Mesodermal cell (in vitro differentiated cells): ENCODE measurements around the gene CCDC74A.
"Not testable (repeated sequence)": the region's sequence is repeated elsewhere in the genome, so short reads cannot be mapped to it uniquely, and the experiment has no call there.

Experiments
- H3K27ac ChIP-seq: 2 replicates; pipeline ENCODE4 v1.7.0; 2013; ENCODE audit warnings: mild to moderate bottlenecking, low read depth, low read length, moderate library complexity; ENCODE audit not compliant: severe bottlenecking
- H3K36me3 ChIP-seq: 2 replicates; pipeline ENCODE4 v1.7.1; 2013; ENCODE audit warnings: mild to moderate bottlenecking, low read length, moderate library complexity; ENCODE audit not compliant: control insufficient read depth, insufficient read depth
- H3K4me1 ChIP-seq: one replicate; pipeline ENCODE4 v1.7.1; 2013; ENCODE audit warnings: mild to moderate bottlenecking, low read length; ENCODE audit not compliant: insufficient read depth, control insufficient read depth, poor library complexity, severe bottlenecking
- H3K4me3 ChIP-seq: 2 replicates; pipeline ENCODE4 v1.7.0; 2013; ENCODE audit warnings: low read length, control low read depth, mild to moderate bottlenecking; ENCODE audit not compliant: insufficient read depth, poor library complexity, severe bottlenecking; ENCODE audit errors: extremely low read depth
- H3K9me3 ChIP-seq: 2 replicates; pipeline ENCODE4 v1.7.1; 2013; ENCODE audit warnings: mild to moderate bottlenecking, low read length, moderate library complexity; ENCODE audit not compliant: control insufficient read depth
- WGBS, 2 experiments: methylation state at CpG; one replicate each; pipeline ENCODE4 v1.1.5; 2013; ENCODE audit warnings: missing lambda C conversion rate in 2 of 2; ENCODE audit not compliant: insufficient coverage in 2 of 2; 5-methylcytosine and 5-hydroxymethylcytosine counted together

The CCDC74A gene

GRCh38 chr2:131518531-131518930, 9.2 kb upstream of the CCDC74A start:
- H3K4me1 ChIP-seq, H3K9me3 ChIP-seq, H3K4me3 ChIP-seq, H3K27ac ChIP-seq: not testable (repeated sequence)
- peaks cover 43% of the 10 kb centered on the region for H3K36me3 ChIP-seq
- WGBS, 2 experiments, result 100% methylated on average over 1 of the region's 11 CpGs; no CpG with 5 or more reads in 1 of the 2 experiments

GRCh38 chr2:131519466-131519865, 8.2 kb upstream of the CCDC74A start:
- Histone ChIP-seq H3K9me3 (no peaks in the 10 kb centered on the region), H3K36me3 (peaks cover 36% of the 10 kb centered on the region), H3K4me1 (no peaks in the 10 kb centered on the region)

GRCh38 chr2:131519871-131520470, 7.7 kb upstream of the CCDC74A start:
- peaks cover 34% of the 10 kb centered on the region for H3K36me3 ChIP-seq
- H3K4me1 ChIP-seq, H3K4me3 ChIP-seq, H3K9me3 ChIP-seq, H3K27ac ChIP-seq: not testable (repeated sequence)
- WGBS, 2 experiments, result 96% methylated on average over 8 of the region's 24 CpGs; no CpG with 5 or more reads in 1 of the 2 experiments

More at GRCh38 chr2:131519466-131519865, 8.2 kb upstream of the CCDC74A start:
- no peak overlapping the region for H3K27ac ChIP-seq
- no peak overlapping the region for H3K4me3 ChIP-seq
- 93 to 97% methylated on average over 14 to 15 of the region's 15 CpGs for WGBS, 2 experiments

GRCh38 chr2:131520526-131520925, 7.2 kb upstream of the CCDC74A start:
- no peaks in the 10 kb centered on the region for H3K9me3 ChIP-seq
- 88 to 93% methylated on average over 6 to 8 of the region's 10 CpGs for WGBS, 2 experiments
- H3K27ac ChIP-seq, result no peak overlapping the region
- no peak overlapping the region for H3K4me3 ChIP-seq
- no peaks in the 10 kb centered on the region for H3K4me1 ChIP-seq
- H3K36me3 ChIP-seq, result peaks cover 34% of the 10 kb centered on the region

GRCh38 chr2:131521524-131521923, 6.2 kb upstream of the CCDC74A start:
- not testable (repeated sequence) for H3K9me3 ChIP-seq, H3K27ac ChIP-seq, H3K4me3 ChIP-seq, H3K4me1 ChIP-seq
- 93 to 96% methylated on average over 4 of the region's 6 CpGs for WGBS, 2 experiments
- H3K36me3 ChIP-seq, result peaks cover 34% of the 10 kb centered on the region

GRCh38 chr2:131521961-131522781, 5.5 kb upstream of the CCDC74A start:
- no peak overlapping the region for H3K4me3 ChIP-seq
- H3K27ac ChIP-seq, result no peak overlapping the region
- H3K36me3 ChIP-seq, result peaks cover 30% of the 10 kb centered on the region
- H3K9me3 ChIP-seq, result no peaks in the 10 kb centered on the region
- WGBS, 2 experiments, result 89 to 91% methylated on average over 15 to 20 of the region's 20 CpGs
- H3K4me1 ChIP-seq, result no peaks in the 10 kb centered on the region

- not testable (repeated sequence) for H3K27ac ChIP-seq, H3K4me1 ChIP-seq, H3K9me3 ChIP-seq, H3K4me3 ChIP-seq
- 78 to 100% methylated on average over 1 to 2 of the region's 2 CpGs for WGBS, 2 experiments
- peaks cover 12% of the 10 kb centered on the region for H3K36me3 ChIP-seq
These were observed 2.4 kb upstream of the CCDC74A start for GRCh38 chr2:131525256-131525655.

- not testable (repeated sequence) for H3K9me3 ChIP-seq, H3K4me1 ChIP-seq, H3K36me3 ChIP-seq, H3K27ac ChIP-seq
- peak overlapping the region; percentile 29 for H3K4me3 ChIP-seq
- 84% methylated on average over 15 to 20 of the region's 26 CpGs for WGBS, 2 experiments
These were observed 1.5 kb downstream of the CCDC74A start for GRCh38 chr2:131528981-131529863.

GRCh38 chr2:131529864-131530445, 2.3 kb downstream of the CCDC74A start:
- 100% methylated on average over 1 of the region's 5 CpGs; no CpG with 5 or more reads in 1 of the 2 experiments for WGBS, 2 experiments

GRCh38 chr2:131530626-131531344, 3.1 kb downstream of the CCDC74A start:
- H3K36me3 ChIP-seq, H3K4me3 ChIP-seq, H3K9me3 ChIP-seq, H3K4me1 ChIP-seq, H3K27ac ChIP-seq: not testable (repeated sequence)
- 76 to 100% methylated on average over 1 to 6 of the region's 22 CpGs for WGBS, 2 experiments

More at GRCh38 chr2:131529864-131530445, 2.3 kb downstream of the CCDC74A start:
- not testable (repeated sequence) for H3K36me3 ChIP-seq, H3K4me1 ChIP-seq, H3K4me3 ChIP-seq, H3K9me3 ChIP-seq, H3K27ac ChIP-seq
